ENCODE data around the gene CCDC80.

The CCDC80 gene

GRCh38 chr3:112640276-112640929, 540 bp downstream of the CCDC80 start:
- no peak for TF ChIP-seq CTCF (conservative IDR thresholded peaks at IDR 0.05; ENCODE audit: low read depth, low read length)
- peak overlapping the region; percentile 55 for H3K4me3 ChIP-seq (ENCODE audit: low read depth, low read length)
- DNase-seq (ENCODE audit: low read depth): peak; percentile 94

GRCh38 chr3:112639455-112640225, 1.3 kb downstream of the CCDC80 start:
- peak; percentile 34 for DNase-seq (ENCODE audit: low read depth)
- no peak for TF ChIP-seq CTCF (conservative IDR thresholded peaks at IDR 0.05; ENCODE audit: low read depth, low read length)
- H3K4me3 ChIP-seq (ENCODE audit: low read depth, low read length): peak overlapping the region; percentile 55

- peak overlapping the region; percentile 55 for H3K4me3 ChIP-seq (ENCODE audit: low read depth, low read length)
- TF ChIP-seq CTCF (conservative IDR thresholded peaks at IDR 0.05; ENCODE audit: low read depth, low read length): no peak
- DNase-seq (ENCODE audit: low read depth): no peak
Measured at GRCh38 chr3:112638327-112639020, 2.5 kb downstream of the CCDC80 start.

- no peak for DNase-seq (ENCODE audit: low read depth)
- no peak for TF ChIP-seq CTCF (conservative IDR thresholded peaks at IDR 0.05; ENCODE audit: low read depth, low read length)
- H3K4me3 ChIP-seq (ENCODE audit: low read depth, low read length): peak overlapping the region; percentile 55
Measured at GRCh38 chr3:112637700-112638099, 3.2 kb downstream of the CCDC80 start.

- peak overlapping the region; percentile 55 for H3K4me3 ChIP-seq (ENCODE audit: low read depth, low read length)
- peak; percentile 92 for DNase-seq (ENCODE audit: low read depth)
- TF ChIP-seq CTCF (conservative IDR thresholded peaks at IDR 0.05; ENCODE audit: low read depth, low read length): peak; percentile 10
Measured at GRCh38 chr3:112635674-112636073, 5.3 kb downstream of the CCDC80 start.

GRCh38 chr3:112634786-112635541, 6.0 kb downstream of the CCDC80 start:
- no peak for TF ChIP-seq CTCF (conservative IDR thresholded peaks at IDR 0.05; ENCODE audit: low read depth, low read length)
- peak overlapping the region; percentile 55 for H3K4me3 ChIP-seq (ENCODE audit: low read depth, low read length)
- no peak for DNase-seq (ENCODE audit: low read depth)
